Measurements from ENCODE around the gene NPDC1. TPM values are rescaled to one million over a fixed set of nuclear protein-coding genes. Genes with fewer than 3 reads are reported as not detected.
"Not testable (repeated sequence)": the region's sequence is repeated elsewhere in the genome, so short reads cannot be mapped to it uniquely, and the experiment has no call there.

The NPDC1 gene
- total RNA-seq, 1 donor from 2014 or later = 152 TPM

DNA sequence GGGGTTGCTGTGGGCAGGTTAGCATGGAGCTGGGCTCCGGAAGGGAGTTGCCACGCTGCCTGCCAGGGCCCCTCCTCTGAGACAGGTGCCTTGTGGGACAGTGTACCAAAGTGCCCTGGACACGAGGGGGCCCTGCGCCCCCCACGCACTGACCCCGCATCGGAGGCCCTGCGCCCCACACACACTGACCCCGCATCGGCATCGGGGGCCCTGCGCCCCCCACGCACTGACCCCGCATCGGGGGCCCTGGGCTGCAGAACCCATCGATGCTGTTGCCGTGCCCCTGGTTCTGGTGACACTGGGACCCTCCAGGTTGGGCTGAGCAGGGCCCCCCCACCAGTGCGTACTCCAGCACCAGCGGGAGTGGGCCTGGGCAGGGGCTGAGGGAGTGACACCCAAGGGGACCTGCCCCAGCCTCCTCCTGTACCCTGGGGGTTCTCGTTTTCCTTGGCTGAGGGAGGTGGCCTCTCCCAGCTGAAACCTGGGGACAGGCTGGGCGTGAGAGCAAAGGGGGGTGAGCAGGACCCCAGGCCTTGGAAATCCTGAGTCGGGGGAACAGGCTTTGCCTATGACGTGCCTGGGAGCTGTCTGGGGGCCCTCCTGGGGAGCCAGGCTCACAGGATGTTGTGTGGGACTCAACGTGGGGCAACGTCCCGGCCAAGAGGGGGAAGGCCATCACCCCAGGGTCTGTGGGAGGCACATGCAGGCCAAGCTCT is 17.5 kb upstream of the NPDC1 start:
- Histone ChIP-seq H3K9me3 (no peaks in the 10 kb centered on the region), H3K4me1 (no peaks in the 10 kb centered on the region), H3K27ac (no peak overlapping the region), H3K36me3 (no peaks in the 10 kb centered on the region), H3K27me3 (no peaks in the 10 kb centered on the region), H3K4me3 (no peak overlapping the region)
- ATAC-seq (no peak), DNase-seq (no peak)
- intact Hi-C loops (cut with DNase I) = no loop called here
- TF ChIP-seq, protein P1, sequence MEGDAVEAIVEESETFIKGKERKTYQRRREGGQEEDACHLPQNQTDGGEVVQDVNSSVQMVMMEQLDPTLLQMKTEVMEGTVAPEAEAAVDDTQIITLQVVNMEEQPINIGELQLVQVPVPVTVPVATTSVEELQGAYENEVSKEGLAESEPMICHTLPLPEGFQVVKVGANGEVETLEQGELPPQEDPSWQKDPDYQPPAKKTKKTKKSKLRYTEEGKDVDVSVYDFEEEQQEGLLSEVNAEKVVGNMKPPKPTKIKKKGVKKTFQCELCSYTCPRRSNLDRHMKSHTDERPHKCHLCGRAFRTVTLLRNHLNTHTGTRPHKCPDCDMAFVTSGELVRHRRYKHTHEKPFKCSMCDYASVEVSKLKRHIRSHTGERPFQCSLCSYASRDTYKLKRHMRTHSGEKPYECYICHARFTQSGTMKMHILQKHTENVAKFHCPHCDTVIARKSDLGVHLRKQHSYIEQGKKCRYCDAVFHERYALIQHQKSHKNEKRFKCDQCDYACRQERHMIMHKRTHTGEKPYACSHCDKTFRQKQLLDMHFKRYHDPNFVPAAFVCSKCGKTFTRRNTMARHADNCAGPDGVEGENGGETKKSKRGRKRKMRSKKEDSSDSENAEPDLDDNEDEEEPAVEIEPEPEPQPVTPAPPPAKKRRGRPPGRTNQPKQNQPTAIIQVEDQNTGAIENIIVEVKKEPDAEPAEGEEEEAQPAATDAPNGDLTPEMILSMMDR (IDR thresholded peaks at IDR 0.05) = no peak

- H3K4me3 ChIP-seq = not testable (repeated sequence)
These were observed 16.8 kb upstream of the NPDC1 start for GRCh38 chr9:137062798-137063197.

DNA sequence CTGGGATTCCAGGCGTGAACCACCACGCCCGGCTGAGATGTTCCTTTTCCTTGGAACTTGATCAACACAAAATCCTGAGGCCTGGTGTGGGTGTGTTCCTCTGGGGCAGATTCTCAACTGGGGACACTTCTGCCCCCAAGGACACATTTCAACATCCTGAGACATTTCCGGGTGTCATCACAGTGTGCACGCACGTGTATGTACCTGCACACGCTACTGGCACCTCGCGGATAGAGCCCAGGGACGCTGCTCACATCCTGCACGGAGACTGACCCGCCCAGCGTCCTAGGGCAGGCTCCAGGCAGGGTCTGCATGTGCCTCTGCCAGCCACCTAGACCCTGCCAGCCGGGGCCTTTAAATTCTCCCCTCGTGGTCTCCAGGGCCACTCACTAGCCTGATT is 16.4 kb upstream of the NPDC1 start:
- Histone ChIP-seq H3K9me3 (no peaks in the 10 kb centered on the region), H3K27ac (no peak overlapping the region), H3K4me3 (no peak overlapping the region), H3K4me1 (no peaks in the 10 kb centered on the region), H3K27me3 (no peaks in the 10 kb centered on the region), H3K36me3 (no peaks in the 10 kb centered on the region)
- ATAC-seq (no peak), DNase-seq (no peak)
- TF ChIP-seq, protein P1 (IDR thresholded peaks at IDR 0.05) = no peak
- intact Hi-C loops (cut with DNase I) = no loop called here

More at GRCh38 chr9:137062798-137063197, 16.8 kb upstream of the NPDC1 start:
- H3K9me3 ChIP-seq; intact Hi-C loops (cut with DNase I); H3K36me3 ChIP-seq; H3K27me3 ChIP-seq; H3K27ac ChIP-seq; H3K4me1 ChIP-seq; ATAC-seq; DNase-seq: not testable (repeated sequence)

- Histone ChIP-seq H3K4me3 (no peak overlapping the region), H3K27ac (no peak overlapping the region), H3K4me1 (peaks cover 15% of the 10 kb centered on the region), H3K27me3 (peaks cover 4% of the 10 kb centered on the region), H3K36me3 (no peaks in the 10 kb centered on the region), H3K9me3 (no peaks in the 10 kb centered on the region)
- TF ChIP-seq, protein P1 (IDR thresholded peaks at IDR 0.05) = no peak
- ATAC-seq = no peak
- no peak for DNase-seq
- intact Hi-C loops (cut with DNase I) = no loop called here
These were observed 12.7 kb upstream of the NPDC1 start for GRCh38 chr9:137058521-137059234.

DNA sequence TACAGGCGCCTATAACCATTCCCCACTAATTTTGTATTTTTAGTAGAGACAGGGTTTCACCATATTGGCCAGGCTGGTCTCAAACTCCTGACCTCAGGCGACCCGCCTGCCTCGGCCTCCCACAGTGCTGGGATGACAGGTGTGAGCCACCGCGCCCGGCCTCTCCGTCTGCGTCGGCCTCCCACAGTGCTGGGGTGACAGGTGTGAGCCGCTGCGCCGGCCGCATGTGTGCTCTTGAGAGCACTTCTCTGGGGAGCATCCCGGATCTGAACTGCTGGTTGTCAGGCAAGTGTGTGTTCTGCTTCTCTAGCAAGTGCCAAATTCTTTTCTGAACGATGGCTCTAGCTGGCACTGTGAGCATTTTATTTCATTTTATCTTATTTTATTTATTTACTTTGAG is 11.6 kb upstream of the NPDC1 start:
- no peak overlapping the region for H3K4me3 ChIP-seq
- TF ChIP-seq, protein P1 (IDR thresholded peaks at IDR 0.05) = no peak
- peaks cover 22% of the 10 kb centered on the region for H3K4me1 ChIP-seq

DNA sequence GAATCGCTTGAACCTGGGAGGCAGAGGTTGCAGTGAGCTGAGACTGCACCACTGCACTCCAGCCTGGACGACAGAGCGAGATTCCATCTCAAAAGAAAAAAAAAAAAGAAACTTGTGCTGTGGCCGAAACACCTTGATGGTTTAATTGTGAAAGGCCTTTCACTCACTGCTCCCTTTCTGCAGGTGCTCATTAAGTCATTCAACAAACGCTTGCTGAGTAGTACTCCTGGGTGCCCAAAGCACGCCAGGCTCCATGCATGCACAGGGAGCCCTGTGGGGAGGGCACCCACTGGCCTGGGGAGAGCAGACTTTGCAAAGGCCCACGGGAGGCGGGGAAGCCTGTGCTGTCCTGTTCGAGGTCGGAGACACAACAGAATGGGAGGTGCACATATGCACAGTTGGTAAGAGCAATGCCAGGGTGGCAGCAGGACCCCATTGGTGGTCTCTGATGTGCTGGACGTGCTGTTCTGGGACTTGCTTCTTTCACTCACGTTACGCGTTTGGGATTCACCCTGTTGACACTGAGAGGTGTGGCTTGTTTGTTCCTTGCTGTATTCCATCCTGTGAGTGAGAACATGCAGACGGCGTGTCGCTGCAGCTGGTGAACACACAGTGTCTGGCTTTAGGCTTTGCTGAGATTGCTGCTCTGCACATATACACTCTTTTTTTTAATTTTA is 10.9 kb upstream of the NPDC1 start:
- TF ChIP-seq, protein P1 (IDR thresholded peaks at IDR 0.05) = no peak
- ATAC-seq = no peak

More for the DNA sequence above, 11.6 kb upstream of the NPDC1 start:
- no peak for ATAC-seq
- DNase-seq = no peak
- H3K27ac ChIP-seq = no peak overlapping the region
- no peaks in the 10 kb centered on the region for H3K9me3 ChIP-seq
- peaks cover 16% of the 10 kb centered on the region for H3K27me3 ChIP-seq
- intact Hi-C loops (cut with DNase I) = no loop called here
- H3K36me3 ChIP-seq = no peaks in the 10 kb centered on the region

More for the DNA sequence above, 10.9 kb upstream of the NPDC1 start:
- intact Hi-C loops (cut with DNase I) = no loop called here
- Histone ChIP-seq H3K27ac (no peak overlapping the region), H3K27me3 (peaks cover 21% of the 10 kb centered on the region), H3K36me3 (no peaks in the 10 kb centered on the region), H3K4me3 (no peak overlapping the region), H3K4me1 (peaks cover 22% of the 10 kb centered on the region), H3K9me3 (no peaks in the 10 kb centered on the region)
- DNase-seq = no peak
